ENCODE results near the gene TTC3. TPM values are rescaled to one million over a fixed set of nuclear protein-coding genes. Genes with fewer than 3 reads are reported as not detected.

The TTC3 gene
- total RNA-seq, 2 donors from 2014 or later, result 169 to 201 TPM

DNA sequence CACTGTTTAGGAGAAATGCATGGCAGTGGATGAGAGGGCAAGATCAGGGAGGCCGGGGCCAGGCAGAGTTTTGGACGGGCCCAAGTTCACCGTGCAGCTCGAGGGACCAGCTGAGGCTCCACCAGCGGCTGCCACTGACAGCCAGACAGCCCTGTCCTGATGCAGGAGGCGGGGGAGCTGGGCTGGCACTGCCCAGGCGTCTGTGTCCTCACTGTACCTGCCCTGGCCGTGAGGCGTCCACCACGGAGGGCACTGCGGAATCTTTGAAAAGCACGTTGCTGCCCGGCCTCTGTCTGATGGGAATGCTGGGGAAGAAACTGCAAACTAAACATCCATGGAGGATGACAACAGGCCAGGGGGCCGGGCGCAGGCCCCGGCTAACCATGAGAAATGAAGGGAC is 158.6 kb downstream of the TTC3 start:
- H3K27me3 ChIP-seq (replicated peaks; ENCODE audit: insufficient read depth), result no peaks in the 10 kb centered on the region
- no peaks in the 10 kb centered on the region for H3K9me3 ChIP-seq
- 97% methylated on average over 16 of the region's 16 CpGs for WGBS
- H3K4me1 ChIP-seq (replicated peaks), result no peaks in the 10 kb centered on the region
- H3K27ac ChIP-seq, result no peak overlapping the region
- no peak overlapping the region for H3K4me3 ChIP-seq
- TF ChIP-seq POLR2AphosphoS5 (IDR thresholded peaks at IDR 0.05) (no peak), POLR2A (IDR thresholded peaks at IDR 0.05) (no peak)
- TF ChIP-seq, protein P1, sequence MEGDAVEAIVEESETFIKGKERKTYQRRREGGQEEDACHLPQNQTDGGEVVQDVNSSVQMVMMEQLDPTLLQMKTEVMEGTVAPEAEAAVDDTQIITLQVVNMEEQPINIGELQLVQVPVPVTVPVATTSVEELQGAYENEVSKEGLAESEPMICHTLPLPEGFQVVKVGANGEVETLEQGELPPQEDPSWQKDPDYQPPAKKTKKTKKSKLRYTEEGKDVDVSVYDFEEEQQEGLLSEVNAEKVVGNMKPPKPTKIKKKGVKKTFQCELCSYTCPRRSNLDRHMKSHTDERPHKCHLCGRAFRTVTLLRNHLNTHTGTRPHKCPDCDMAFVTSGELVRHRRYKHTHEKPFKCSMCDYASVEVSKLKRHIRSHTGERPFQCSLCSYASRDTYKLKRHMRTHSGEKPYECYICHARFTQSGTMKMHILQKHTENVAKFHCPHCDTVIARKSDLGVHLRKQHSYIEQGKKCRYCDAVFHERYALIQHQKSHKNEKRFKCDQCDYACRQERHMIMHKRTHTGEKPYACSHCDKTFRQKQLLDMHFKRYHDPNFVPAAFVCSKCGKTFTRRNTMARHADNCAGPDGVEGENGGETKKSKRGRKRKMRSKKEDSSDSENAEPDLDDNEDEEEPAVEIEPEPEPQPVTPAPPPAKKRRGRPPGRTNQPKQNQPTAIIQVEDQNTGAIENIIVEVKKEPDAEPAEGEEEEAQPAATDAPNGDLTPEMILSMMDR (IDR thresholded peaks at IDR 0.05), result no peak
- intact Hi-C loops (cut with DNase I), result no loop called here
- no peak for DNase-seq (ENCODE audit: low spot score)
- peaks cover 12 to 15% of the 10 kb centered on the region in 2 donors for H3K36me3 ChIP-seq

DNA sequence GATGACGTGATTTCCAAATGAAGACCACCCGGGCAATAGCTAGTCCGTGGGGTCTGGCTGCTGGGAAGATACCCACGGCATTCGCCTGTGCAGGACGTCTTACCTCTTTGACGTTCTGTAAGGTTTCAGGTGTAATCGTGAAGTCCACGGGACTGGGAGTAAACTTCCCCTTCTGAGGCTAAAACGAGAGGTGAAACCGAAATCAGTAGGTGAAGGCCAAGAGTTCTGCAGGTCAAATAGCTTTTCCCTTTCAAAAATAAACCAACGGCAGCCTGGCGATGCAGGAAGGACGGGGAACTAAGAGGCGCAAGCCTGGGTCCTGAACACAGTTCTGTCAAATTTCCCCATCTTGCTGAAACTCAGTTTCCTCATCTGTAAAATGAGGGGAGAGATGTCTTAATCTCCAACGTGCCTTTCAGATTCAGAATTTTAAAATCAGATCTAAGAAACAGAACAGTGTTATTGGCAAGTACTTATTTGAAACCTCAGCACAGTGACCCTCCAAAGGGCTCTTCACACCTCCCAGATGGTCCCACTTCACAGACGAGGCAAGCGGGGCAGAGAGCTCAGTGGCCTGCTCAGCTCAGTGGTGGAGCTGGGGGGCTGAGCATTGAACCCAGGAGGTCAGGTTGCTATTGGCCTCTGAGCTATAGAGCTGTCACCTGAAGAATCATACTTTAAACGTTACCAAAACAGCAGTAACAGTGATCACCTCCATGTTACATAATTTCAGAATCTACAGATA is 159.4 kb downstream of the TTC3 start:
- DNase-seq (ENCODE audit: low spot score), result no peak
- TF ChIP-seq POLR2AphosphoS5 (IDR thresholded peaks at IDR 0.05), result no peak
- TF ChIP-seq, protein P1 (IDR thresholded peaks at IDR 0.05), result no peak
- no peak for TF ChIP-seq POLR2A (IDR thresholded peaks at IDR 0.05)
- H3K36me3 ChIP-seq, result peaks cover 6 to 11% of the 10 kb centered on the region in 2 donors

DNA sequence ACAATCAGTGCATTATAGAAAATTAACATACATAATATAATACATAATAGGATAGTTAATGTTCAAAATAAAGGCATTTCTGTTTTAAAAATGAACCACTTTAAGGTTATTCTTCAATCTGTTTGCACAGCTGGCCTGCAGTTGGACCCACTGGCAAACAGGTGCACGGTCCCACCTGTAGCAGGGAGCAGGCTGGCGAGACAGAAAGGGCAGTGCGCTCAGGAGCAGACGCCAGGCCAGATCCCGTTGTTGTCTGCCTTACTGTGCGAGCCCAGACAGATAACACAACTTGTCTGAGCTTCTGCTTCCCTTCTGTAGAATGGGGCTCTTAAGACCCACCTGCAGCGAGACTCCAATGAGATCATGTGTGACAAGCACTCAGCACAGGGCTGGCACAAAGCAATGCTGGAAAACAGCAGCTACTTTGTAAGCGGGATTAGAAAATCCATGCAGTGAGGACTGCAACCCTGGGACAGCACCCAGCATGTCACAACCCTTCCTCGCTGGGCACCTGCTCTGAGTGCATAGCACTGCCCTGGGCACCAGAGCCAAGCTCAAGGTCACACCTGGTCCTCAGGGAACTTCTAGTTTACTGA is 160.6 kb downstream of the TTC3 start:
- TF ChIP-seq, protein P1 (IDR thresholded peaks at IDR 0.05), result no peak
- TF ChIP-seq POLR2AphosphoS5 (IDR thresholded peaks at IDR 0.05) (no peak), POLR2A (IDR thresholded peaks at IDR 0.05) (no peak)
- intact Hi-C loops (cut with DNase I), result no loop called here
- Histone ChIP-seq H3K4me3 (no peak overlapping the region), H3K27me3 (replicated peaks; ENCODE audit: insufficient read depth) (no peaks in the 10 kb centered on the region), H3K9me3 (no peaks in the 10 kb centered on the region), H3K36me3 (peaks cover 0 to 2% of the 10 kb centered on the region in 2 donors), H3K27ac (no peak overlapping the region), H3K4me1 (replicated peaks) (no peaks in the 10 kb centered on the region)
- WGBS, result 71% methylated on average over 9 of the region's 9 CpGs
- no peak for DNase-seq (ENCODE audit: low spot score)

More for the DNA sequence above, 159.4 kb downstream of the TTC3 start:
- H3K4me3 ChIP-seq, result no peak overlapping the region
- H3K4me1 ChIP-seq (replicated peaks), result no peaks in the 10 kb centered on the region
- H3K27ac ChIP-seq, result no peak overlapping the region
- WGBS, result 94% methylated on average over 19 of the region's 19 CpGs
- H3K27me3 ChIP-seq (replicated peaks; ENCODE audit: insufficient read depth), result no peaks in the 10 kb centered on the region
- intact Hi-C loops (cut with DNase I), result no loop called here
- H3K9me3 ChIP-seq, result no peaks in the 10 kb centered on the region

DNA sequence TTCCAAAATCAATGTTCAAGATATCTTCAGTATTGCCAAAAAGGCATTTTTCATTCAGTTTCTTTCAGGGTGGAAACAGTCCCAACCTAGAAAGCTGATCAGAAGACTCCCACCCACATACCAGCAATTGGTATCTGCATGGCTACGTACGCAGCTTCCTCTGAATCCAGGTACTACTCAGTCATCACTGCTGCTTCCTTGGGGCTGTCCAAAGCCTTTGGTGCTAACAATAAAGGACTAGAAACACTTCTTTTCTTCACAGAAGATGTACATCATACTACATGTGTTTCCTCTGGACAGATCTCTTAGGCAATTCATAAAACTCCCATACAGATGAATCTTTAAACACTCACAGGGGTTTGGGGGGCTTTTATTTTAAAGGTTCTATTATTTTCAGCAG is 164.3 kb downstream of the TTC3 start:
- Histone ChIP-seq H3K4me1 (replicated peaks) (no peaks in the 10 kb centered on the region), H3K9me3 (no peaks in the 10 kb centered on the region), H3K27me3 (replicated peaks; ENCODE audit: insufficient read depth) (no peaks in the 10 kb centered on the region), H3K36me3 (no peaks in the 10 kb centered on the region), H3K27ac (no peak overlapping the region), H3K4me3 (no peak overlapping the region)
- DNase-seq (ENCODE audit: low spot score), result no peak
- 96% methylated on average over 2 of the region's 2 CpGs for WGBS
- no peak for TF ChIP-seq POLR2A (IDR thresholded peaks at IDR 0.05)
- TF ChIP-seq, protein P1 (IDR thresholded peaks at IDR 0.05), result no peak
- no peak for TF ChIP-seq POLR2AphosphoS5 (IDR thresholded peaks at IDR 0.05)
- intact Hi-C loops (cut with DNase I), result no loop called here

DNA sequence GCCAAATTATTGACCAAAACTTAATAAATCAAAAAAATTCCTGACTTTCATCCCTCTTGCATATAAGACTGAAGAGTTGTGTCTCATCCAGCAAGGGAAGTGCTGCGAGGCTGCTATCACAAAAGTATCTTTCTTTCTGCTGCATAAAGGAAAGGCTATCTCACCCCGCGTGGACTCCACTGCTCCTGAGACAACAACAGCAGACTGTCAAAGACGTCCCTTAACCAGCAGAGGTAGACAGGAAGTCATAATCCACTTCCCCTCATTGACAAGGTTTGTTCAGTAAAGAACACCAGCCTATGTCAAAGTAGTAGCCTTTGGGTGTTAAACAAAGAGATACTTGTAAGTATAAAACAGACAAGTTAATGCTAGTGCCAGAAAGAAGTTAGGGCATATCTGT is 164.7 kb downstream of the TTC3 start:
- Histone ChIP-seq H3K9me3 (no peaks in the 10 kb centered on the region), H3K27ac (no peak overlapping the region), H3K4me1 (replicated peaks) (no peaks in the 10 kb centered on the region), H3K27me3 (replicated peaks; ENCODE audit: insufficient read depth) (no peaks in the 10 kb centered on the region), H3K36me3 (no peaks in the 10 kb centered on the region), H3K4me3 (no peak overlapping the region)
- DNase-seq (ENCODE audit: low spot score), result no peak
- WGBS, result 51% methylated on average over 4 of the region's 4 CpGs
- TF ChIP-seq, protein P1 (IDR thresholded peaks at IDR 0.05), result no peak
- TF ChIP-seq POLR2A (IDR thresholded peaks at IDR 0.05), result no peak
- no peak for TF ChIP-seq POLR2AphosphoS5 (IDR thresholded peaks at IDR 0.05)
- intact Hi-C loops (cut with DNase I), result no loop called here

All from prostate gland (tissue), 2 donors.